Esophagus muscularis mucosa (tissue), 3 donors: ENCODE measurements around the gene YIPF2.

Experiments used
- CTCF ChIP-seq, 3 experiments: fragments of 200-600 bp in 2 of 3; fragments of 450-650 bp in 1 of 3; sonication (generic) in 2 of 3; IDR thresholded peaks; one replicate each; pipeline ENCODE4 v1.5.1; 2017 to 2019; ENCODE audit warnings: antibody characterized with exemption in 3 of 3, mild to moderate bottlenecking in 2 of 3, moderate library complexity in 1 of 3
- POLR2AphosphoS5 ChIP-seq, 2 donors: sonication (generic); formaldehyde crosslinking; IDR thresholded peaks; one replicate each; pipeline ENCODE4 v1.6.1; 2017; ENCODE audit warnings: antibody characterized with exemption in 2 of 2

- TF ChIP-seq CTCF (IDR thresholded peaks at IDR 0.05) (no peak), POLR2AphosphoS5 (IDR thresholded peaks at IDR 0.05) (no peak)
Observed at GRCh38 chr19:10966809-10967208, 38.4 kb upstream of the YIPF2 start.
